NCI-H128 (cell line): Measurements from ENCODE around the gene PTAFR.

Source experiments
- DNase-seq: peaks from one replicate; lab custom pipeline; 2025; ENCODE audit not compliant: unreplicated experiment; lab: John Stamatoyannopoulos, UW

The PTAFR gene

DNA sequence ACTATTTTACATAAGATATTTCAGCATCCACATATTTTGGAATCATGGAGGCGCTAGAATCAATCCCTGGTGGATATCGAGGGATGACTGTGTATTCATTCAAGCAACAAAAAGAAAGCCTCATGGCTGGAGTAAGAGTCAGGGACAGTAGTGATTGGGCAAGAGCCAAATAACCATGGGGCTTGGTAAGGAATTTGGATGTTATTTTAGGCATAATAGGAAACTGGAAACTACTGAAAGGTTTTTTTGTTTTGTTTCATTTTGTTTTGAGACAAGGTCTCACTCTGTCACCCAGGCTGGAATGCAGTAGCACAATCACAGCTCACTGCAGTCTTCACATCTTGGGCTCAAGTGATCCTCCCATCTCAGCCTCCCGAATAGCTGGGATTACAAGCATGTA lies 54.3 kb downstream of the PTAFR start:
- DNase-seq: no peak

DNA sequence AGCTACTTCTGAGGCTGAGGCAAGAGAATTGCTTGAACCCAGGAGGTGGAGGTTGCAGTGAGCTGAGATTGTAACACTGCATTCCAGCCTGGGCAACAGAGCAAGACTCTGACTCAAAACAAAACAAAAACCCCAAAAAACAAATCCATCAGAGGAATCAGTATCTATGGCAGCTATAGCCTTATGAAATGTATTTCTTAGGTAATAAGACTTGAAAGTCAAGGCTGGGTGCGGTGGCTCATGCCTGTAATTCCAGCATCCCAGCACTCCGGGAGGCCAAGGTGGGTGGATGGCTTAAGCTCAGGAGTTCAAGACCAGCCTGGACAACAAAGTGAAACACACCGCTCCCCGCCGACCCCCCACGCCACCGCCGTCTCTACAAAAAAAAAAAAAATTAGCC lies 56.9 kb downstream of the PTAFR start:
- DNase-seq: no peak

DNA sequence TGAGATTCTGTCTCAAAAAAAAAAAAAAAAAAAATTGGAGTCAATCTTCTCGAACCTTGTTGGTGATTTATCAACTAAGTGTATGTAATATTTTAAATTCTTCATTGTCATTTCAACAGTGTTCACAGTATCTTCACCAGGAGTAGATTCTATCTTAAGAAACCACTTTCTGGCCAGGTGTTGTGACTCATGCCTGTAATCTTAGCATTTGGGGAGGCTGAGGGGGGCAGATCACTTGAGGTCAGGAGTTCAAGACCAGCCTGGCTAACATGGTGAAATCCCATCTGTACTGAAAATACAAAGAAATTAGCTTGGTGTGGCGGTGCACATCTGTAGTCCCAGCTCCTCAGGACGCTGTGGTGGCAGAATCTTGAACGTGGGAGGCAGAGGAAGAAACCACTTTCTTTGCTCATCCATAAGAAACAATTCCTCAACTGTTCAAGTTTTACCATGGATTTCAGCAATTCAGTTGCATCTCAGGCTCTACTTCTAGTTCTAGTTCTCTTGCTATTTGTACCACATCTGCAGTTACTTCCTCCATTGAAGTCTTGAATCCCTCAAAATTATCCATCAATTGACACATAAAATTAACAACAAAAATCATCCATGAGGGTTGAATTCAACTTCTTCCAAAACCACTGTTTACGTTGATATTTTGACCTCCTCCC lies 57.7 kb downstream of the PTAFR start:
- DNase-seq: no peak

DNA sequence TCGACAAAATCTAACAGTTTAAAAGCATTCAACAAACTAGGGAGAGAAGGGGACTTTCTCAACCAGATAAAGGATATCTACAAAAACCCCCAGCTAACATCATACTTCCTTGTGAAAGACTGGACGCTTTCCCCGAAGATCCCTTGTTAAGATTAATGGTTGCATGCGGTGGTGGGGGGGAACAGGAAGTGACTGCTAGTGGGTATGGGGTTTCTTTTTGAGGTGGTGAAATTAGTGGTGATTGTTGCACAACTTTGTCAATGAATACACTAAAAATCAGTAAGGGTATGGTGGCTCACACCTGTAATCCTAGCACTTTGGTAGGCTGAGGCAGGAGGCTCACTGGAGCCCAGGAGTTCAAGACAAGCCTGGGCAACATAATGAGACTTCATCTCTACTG lies 61.2 kb downstream of the PTAFR start:
- no peak for DNase-seq

DNA sequence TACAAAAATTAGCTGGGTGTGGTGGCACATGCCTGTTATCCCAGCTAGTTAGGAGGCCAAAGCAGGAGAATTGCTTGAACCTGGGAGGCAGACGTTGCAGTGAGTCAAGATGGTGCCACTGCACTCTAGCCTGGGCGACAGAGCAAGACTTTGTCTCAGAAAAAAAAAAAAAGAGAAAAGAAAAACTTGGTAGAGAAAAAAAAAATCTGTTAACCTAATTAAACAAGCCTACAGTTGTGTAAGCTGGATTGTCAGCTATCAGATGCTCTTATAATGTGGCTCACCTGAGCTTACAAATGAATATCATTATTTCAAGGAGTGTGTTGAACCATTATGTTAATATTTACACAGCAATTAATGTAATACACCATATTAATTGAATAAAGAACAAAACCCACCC lies 61.6 kb downstream of the PTAFR start:
- no peak for DNase-seq

DNA sequence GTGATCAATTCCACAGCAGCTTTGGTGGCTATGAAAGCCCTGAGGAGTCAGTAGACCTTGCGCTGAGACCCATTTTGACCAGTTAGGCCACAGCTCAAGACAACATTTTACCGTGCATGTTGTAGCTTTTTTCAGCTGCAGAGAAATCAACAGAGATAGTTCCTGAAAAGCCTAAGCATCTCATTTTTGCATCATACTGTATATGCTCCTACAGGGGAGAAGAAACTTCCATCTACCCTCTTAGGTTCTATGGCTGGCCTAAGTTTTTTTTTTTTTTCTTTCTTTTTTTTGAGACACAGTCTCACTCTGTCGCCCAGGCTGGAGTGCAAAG lies 63.3 kb downstream of the PTAFR start:
- no peak for DNase-seq

DNA sequence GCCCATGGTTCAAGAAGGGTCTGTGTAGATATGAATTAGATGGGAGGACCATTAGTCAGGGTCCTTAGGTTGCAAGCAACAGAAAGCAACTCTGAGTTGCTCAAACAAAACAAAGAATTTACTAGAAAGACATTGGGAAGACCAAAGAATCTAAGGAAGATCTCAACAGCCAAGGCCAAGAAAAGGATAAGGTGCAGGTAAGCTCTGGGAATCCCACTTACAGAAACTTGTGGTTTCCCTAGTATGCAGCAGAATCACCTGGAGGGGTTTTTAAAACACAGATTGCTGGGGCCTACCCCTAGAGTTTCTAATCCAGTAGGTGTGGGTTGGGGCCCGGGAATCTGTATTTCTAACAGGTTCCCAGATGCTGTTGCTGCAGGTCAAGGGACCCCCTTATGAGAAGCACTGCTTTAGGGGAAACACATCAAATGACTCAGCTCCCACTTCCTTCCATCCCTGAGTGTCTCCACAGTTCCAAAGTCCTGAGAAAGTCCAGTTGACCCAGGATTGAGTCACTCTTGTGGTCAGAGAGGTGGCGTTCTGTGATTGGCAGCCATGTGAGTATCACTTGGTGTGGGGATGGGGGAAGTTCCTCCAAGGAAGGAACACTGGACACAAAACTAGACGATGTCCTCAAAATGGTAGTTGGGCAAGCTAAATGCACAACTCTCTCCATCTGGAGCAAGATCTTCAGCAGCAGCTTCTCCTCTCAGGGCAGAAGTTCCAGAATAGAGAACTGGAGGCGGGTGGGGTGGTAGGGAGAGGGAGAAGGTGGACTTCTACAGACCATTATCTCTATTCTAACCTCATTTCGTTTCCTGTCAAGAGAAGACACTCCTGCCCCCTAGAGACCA lies 63.9 kb downstream of the PTAFR start:
- no peak for DNase-seq

DNA sequence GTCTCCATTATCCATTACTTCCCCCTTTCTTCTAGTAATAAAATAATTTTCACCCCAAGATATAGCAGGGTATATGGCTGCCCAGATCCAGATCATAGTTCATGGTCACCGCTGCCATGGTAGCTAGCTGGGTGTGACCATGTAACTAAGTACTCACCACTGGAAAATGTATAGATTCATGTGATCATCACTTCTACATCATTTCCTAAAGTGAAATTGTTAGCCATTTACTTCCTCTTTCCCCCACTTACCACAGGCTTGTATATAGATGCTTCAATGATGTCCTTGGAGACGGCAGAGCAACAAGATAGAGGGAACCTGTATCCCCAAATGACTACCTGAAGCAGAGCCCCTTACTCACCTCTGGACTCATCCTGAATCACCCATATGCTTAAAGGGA lies 65.3 kb downstream of the PTAFR start:
- no peak for DNase-seq

DNA sequence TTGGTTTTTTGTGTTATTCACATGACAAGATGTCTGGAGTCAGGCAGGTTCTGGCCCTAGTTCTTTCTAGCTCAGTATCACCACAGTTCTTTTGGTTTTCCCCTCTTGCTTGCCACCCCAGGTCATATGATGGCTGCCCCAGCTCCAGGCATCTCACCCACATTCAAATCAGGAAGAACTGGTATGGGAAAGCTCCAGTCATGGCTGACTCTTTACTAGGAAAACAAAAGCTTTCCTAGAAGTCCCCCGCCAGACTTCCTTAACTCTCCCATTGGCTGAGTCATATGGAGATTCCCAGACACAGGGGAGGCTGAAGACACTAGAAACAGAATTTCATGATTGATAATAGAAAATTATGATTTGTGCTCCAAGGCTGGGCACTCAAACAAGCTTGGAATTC lies 65.9 kb downstream of the PTAFR start:
- DNase-seq: no peak

DNA sequence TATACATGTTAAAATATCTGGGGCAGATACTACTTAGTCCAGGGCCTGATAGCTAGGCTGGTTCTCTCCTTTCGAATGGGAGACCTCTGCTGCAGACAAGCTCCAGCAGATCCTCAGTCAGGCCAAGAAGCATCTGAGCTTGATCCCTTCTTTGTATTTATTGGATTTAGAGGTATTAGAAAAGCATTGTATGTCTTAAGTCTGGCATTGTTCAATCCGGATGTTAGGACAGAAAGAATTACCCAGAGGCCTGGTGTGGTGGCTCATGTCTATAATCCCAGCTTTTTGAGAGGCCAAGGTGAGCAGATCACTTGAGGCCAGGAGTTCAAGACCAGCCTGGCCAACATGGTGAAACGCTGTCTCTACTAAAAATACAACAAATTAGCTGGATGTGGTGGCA lies 66.9 kb downstream of the PTAFR start:
- no peak for DNase-seq

DNA sequence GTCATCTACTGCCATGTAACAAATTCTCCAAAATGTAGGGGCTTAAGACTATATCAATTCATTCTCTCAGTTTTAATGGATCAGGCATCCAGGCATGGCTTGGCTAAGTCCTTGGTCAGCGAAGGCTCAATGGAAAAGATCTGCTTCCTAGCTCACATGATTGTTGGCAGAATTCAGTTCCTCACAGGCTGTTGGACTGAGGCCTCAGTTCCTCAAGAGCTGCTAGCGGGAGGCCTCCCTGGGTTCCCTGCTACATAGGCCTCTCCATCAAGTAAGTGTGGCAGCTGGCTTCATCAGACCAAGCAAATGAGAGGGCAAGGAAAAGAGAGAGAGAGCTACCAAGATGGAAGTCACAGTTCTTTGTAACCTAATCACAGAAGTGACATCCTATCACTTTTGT lies 68.5 kb downstream of the PTAFR start:
- DNase-seq: no peak

DNA sequence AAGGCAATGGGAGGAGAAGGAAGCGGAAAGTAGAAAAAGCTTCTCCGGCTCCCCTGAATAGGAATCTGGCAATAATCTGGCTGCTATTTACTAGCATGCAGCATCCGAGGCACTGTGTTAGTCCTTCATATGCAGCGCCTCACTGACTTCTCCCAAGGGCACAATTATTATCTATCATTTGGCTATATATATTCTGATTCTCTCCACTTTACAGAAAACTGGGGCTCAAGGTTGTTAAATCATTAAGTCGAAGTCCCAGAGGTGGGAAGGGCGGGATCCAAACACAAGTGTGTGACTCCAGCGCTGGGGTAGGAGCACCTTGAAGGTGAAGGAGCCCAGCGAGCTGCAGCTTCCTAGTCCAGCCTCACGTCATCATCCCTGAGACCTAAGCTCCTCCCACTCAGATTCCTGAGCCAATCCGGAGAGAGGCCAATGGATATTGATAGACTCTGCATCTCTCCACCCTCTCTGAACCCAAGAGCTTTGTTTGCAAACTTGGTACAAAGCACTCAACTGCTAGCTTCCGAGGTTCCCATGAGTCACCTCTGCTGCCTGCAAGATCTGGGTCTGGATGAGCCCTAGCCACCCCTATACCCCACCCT lies 71.5 kb downstream of the PTAFR start:
- DNase-seq: no peak

DNA sequence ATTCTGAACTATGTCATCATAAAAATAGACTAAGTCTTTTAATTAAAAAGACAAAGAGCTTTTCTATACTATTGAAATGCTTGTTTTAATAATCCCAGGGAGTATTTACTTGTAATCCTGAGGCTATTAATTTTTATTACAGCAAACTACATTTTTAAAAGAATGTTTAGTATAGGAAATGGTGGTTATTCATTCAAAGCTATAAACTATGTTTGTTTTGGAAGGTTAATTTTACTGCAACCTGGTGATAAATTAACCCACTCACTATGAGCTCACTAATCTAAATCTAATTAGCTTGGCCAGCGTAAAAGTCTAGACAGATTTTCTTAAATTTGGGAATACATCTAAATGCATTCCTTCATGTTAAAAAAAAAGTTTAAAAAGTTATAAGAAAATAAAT lies 74.3 kb downstream of the PTAFR start:
- DNase-seq: no peak

DNA sequence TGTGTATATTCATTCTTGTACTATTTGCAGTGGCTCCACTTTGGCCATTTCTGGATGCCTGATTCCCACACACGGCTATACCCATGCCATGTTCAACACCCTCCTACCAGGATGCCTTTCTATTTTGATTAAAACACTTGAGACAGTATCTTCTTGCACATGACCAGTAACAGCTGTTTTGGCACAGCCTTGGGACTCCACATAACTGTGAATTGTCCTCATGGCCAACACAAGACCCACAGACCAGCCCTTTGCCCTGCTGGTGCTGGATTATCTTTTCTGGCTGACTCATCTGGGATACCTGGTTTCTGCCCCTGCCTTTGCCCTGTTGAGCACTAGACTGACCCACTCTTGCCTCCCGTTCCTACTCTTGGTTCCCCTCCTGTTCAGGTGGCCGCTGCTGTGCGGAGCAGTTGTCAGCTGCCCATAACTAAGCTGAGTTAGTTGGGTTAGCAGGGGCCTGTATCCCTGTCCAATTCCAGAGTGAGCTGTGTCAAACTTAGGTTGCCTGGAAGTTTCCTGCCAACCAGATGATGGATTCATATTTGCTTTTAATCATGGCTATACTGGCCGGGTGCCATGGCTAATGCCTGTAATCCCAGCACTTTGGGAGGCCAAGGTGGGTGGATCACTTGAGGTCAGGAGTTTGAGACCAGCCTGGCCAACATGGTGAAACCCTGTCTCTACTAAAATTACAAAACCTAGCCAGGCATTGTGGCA lies 77.3 kb downstream of the PTAFR start:
- no peak for DNase-seq
